Endothelial cell of umbilical vein (primary cell): ENCODE results near the gene FANCE. TPM values are rescaled to one million over a fixed set of nuclear protein-coding genes. Genes with fewer than 3 reads are reported as not detected.

Experiments
- BruUV-seq: library from RNA; stranded (reverse); fragments of 400-500 nt; replicated peaks from 2 replicates; lab custom pipeline; 2021; lab: Mats Ljungman, UMichigan
- CTCF ChIA-PET: fragments of 300-600, 350-600 bp; sonication (Branson Sonifier 250); formaldehyde crosslinking; loops from one replicate; lab custom pipeline; 2021; ENCODE audit warnings: antibody characterized with exemption, inconsistent platforms; lab: Charles Lee
- POLR2A ChIA-PET: fragments of 300-600, 350-600 bp; sonication (Branson Sonifier 250); formaldehyde crosslinking; loops from one replicate; lab custom pipeline; 2021; ENCODE audit warnings: antibody characterized with exemption, inconsistent platforms; lab: Charles Lee
- DNase-seq: peaks from one replicate; pipeline ENCODE4 v3.0.0-alpha.2; 2011; ENCODE audit warnings: low read depth, low spot score
- FAIRE-seq: peaks from 2 replicates; lab custom pipeline; 2011; peaks lifted over from hg19 to GRCh38; lab: Jason Lieb, UNC
- H2AFZ ChIP-seq: 2 replicates; pipeline ENCODE4 v1.6.0; 2012; ENCODE audit warnings: low read depth, low read length, control low read depth, inconsistent platforms
- H3K27ac ChIP-seq: 2 replicates; pipeline ENCODE4 v1.5.1; 2011; ENCODE audit warnings: low read depth, mild to moderate bottlenecking, control low read depth, low read length, moderate library complexity; ENCODE audit not compliant: insufficient read depth
- H3K27me3 ChIP-seq, 2 experiments: 2 replicates each; pipeline versions ENCODE4 v1.6.0 to v1.6.1; 2011; ENCODE audit warnings: low read length in 2 of 2, mixed read lengths in 1 of 2; ENCODE audit not compliant: control insufficient read depth in 2 of 2, insufficient read depth in 2 of 2
- H3K36me3 ChIP-seq, 2 experiments: 2 replicates in 1 of 2; 3 replicates in 1 of 2; pipeline ENCODE4 v1.5.1; 2011; ENCODE audit warnings: low read length in 2 of 2, mild to moderate bottlenecking in 1 of 2, moderate library complexity in 1 of 2; ENCODE audit not compliant: control insufficient read depth in 2 of 2, insufficient read depth in 2 of 2; ENCODE audit errors: extremely low read depth in 1 of 2
- H3K4me1 ChIP-seq: 3 replicates; pipeline ENCODE4 v1.5.1; 2011; ENCODE audit warnings: mild to moderate bottlenecking, low read length; ENCODE audit not compliant: control insufficient read depth, insufficient read depth; ENCODE audit errors: extremely low read depth
- H3K4me2 ChIP-seq: 2 replicates; pipeline ENCODE4 v1.6.1; 2011; ENCODE audit warnings: low read length, control low read depth, mixed read lengths; ENCODE audit not compliant: insufficient read depth
- H3K4me3 ChIP-seq, 3 experiments: fragments of 200-600 bp in 1 of 3; sonication (generic), shearing (Covaris generic) in 1 of 3; replicated peaks in 1 of 3; 2 replicates each; pipeline ENCODE4 v1.5.1; 2011 to 2016; ENCODE audit warnings: control low read depth in 3 of 3, low read length in 3 of 3, mild to moderate bottlenecking in 2 of 3, inconsistent platforms in 1 of 3, low read depth in 1 of 3, moderate library complexity in 1 of 3; ENCODE audit not compliant: insufficient read depth in 1 of 3
- H3K79me2 ChIP-seq: 2 replicates; pipeline ENCODE4 v1.6.0; 2012; ENCODE audit warnings: low read length, inconsistent platforms; ENCODE audit not compliant: control insufficient read depth, insufficient read depth
- H3K9ac ChIP-seq: replicated peaks from 2 replicates; pipeline ENCODE3; 2011; ENCODE audit warnings: low read length, control low read depth; ENCODE audit not compliant: insufficient read depth; ENCODE audit errors: extremely low read depth
- H3K9me1 ChIP-seq: replicated peaks from 3 replicates; pipeline ENCODE4 v1.6.0; 2011; ENCODE audit warnings: mild to moderate bottlenecking, low read length; ENCODE audit not compliant: control insufficient read depth, insufficient read depth; ENCODE audit errors: extremely low read depth
- H3K9me3 ChIP-seq: replicated peaks from 2 replicates; pipeline ENCODE4 v1.5.1; 2012; ENCODE audit warnings: low read length, inconsistent platforms; ENCODE audit not compliant: control insufficient read depth, insufficient read depth
- H4K20me1 ChIP-seq: replicated peaks from 2 replicates; pipeline ENCODE3; 2011; ENCODE audit warnings: mild to moderate bottlenecking, low read length; ENCODE audit not compliant: control insufficient read depth, insufficient read depth; ENCODE audit errors: extremely low read depth
- EZH2 ChIP-seq: IDR thresholded peaks from 2 replicates; pipeline ENCODE4 v1.6.1; 2012; ENCODE audit warnings: borderline replicate concordance, low read depth, mild to moderate bottlenecking, moderate library complexity, low read length, inconsistent platforms; ENCODE audit not compliant: severe bottlenecking
- FOS ChIP-seq: IDR thresholded peaks from 2 replicates; pipeline ENCODE4 v1.6.1; 2011; ENCODE audit warnings: mild to moderate bottlenecking, low read length, moderate library complexity, borderline replicate concordance; ENCODE audit not compliant: insufficient read depth
- GATA2 ChIP-seq: IDR thresholded peaks from 2 replicates; pipeline ENCODE4 v1.7.0; 2011; ENCODE audit warnings: low read depth, mild to moderate bottlenecking, moderate library complexity, mixed read lengths, low read length; ENCODE audit not compliant: insufficient read length, insufficient read depth
- MYC ChIP-seq: IDR thresholded peaks from one replicate; pipeline ENCODE4 v1.6.1; 2011; ENCODE audit warnings: mild to moderate bottlenecking, low read depth, low read length
- POLR2A ChIP-seq: IDR thresholded peaks from 2 replicates; pipeline ENCODE4 v1.6.1; 2012; ENCODE audit warnings: low read depth, mild to moderate bottlenecking, control low read depth, low read length
- POLR2AphosphoS5 ChIP-seq: IDR thresholded peaks from 2 replicates; pipeline ENCODE4 v1.6.1; 2012; ENCODE audit warnings: low read depth, mild to moderate bottlenecking, control low read depth, low read length, moderate library complexity; ENCODE audit not compliant: insufficient read depth
- dilution Hi-C: fragments of 300-500 bp; cut with MboI; formaldehyde crosslinking; loops from one replicate; pipeline ENCODE4 v1.15.0; 2019; ENCODE audit warnings: low sequenced_read_pairs; ENCODE audit not compliant: extremely low pct_ligation_motif_present
- intact Hi-C: fragments of 100-400 bp; cut with micrococcal nuclease; formaldehyde crosslinking; loops from one replicate; pipeline ENCODE4 v1.10.0; 2022
- polyA plus RNA-seq, 4 experiments: library from polyadenylated mRNA; depleted of rRNA in 3 of 4; stranded (reverse) in 3 of 4; unstranded in 1 of 4; fragments of >200 nt; gene quantifications; 2 replicates each; pipeline versions ENCODE4 v1.2.1 to v1.2.3, GENCODE V29; 2011 to 2012; ENCODE audit warnings: missing spikeins in 1 of 4
- total RNA-seq: library from RNA; stranded (reverse); gene quantifications from 2 replicates; pipeline ENCODE4 v1.2.3, GENCODE V29; 2021
- TF ChIP-seq, protein P1 (sequence below), 2 donors: IDR thresholded peaks; 1 replicate in 1 of 2; 2 replicates in 1 of 2; pipeline ENCODE4 v1.5.1; 2011; ENCODE audit warnings: low read length in 2 of 2, mild to moderate bottlenecking in 2 of 2, moderate library complexity in 2 of 2, control low read depth in 1 of 2, inconsistent platforms in 1 of 2, low read depth in 1 of 2; ENCODE audit not compliant: insufficient read depth in 1 of 2; ENCODE audit errors: extremely low read depth in 1 of 2
- TF ChIP-seq, protein P2 (sequence below): IDR thresholded peaks from 2 replicates; pipeline ENCODE4 v1.6.1; 2011; ENCODE audit not compliant: insufficient read depth, insufficient read length

FANCE gene
- total and polyA plus RNA-seq, 2 donors (not counting 3 experiments of a cell fraction or from before 2014, with no cell fraction given) = 9.1 to 12.7 TPM

DNA sequence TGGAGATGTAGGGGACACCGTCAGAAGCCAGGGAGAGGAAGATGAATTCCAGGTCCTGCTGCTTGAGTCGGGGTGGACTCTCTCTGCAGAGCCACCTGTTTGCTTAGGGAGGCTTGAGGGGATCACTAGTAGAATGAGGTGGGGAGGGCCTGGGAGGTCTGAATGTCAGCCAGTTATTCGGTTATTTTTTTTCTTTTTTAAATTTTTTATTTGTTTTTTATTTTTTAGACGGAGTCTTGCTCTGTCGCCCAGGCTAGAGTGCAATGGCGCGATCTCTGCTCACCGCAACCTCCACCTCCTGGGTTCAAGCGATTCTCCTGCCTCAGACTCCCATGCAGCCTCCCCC, 36.4 kb downstream of the FANCE start:
- H3K9me1 ChIP-seq = no peaks in the 10 kb centered on the region
- H3K79me2 ChIP-seq = no peaks in the 10 kb centered on the region
- TF ChIP-seq, protein P1, sequence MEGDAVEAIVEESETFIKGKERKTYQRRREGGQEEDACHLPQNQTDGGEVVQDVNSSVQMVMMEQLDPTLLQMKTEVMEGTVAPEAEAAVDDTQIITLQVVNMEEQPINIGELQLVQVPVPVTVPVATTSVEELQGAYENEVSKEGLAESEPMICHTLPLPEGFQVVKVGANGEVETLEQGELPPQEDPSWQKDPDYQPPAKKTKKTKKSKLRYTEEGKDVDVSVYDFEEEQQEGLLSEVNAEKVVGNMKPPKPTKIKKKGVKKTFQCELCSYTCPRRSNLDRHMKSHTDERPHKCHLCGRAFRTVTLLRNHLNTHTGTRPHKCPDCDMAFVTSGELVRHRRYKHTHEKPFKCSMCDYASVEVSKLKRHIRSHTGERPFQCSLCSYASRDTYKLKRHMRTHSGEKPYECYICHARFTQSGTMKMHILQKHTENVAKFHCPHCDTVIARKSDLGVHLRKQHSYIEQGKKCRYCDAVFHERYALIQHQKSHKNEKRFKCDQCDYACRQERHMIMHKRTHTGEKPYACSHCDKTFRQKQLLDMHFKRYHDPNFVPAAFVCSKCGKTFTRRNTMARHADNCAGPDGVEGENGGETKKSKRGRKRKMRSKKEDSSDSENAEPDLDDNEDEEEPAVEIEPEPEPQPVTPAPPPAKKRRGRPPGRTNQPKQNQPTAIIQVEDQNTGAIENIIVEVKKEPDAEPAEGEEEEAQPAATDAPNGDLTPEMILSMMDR (IDR thresholded peaks at IDR 0.05; ENCODE audit: extremely low read depth in 1 of 2, insufficient read depth in 1 of 2, low read depth in 1 of 2, low read length in 2 of 2) = no peak
- no peak for TF ChIP-seq MYC
- no peak for TF ChIP-seq POLR2AphosphoS5
- no peak for TF ChIP-seq EZH2
- TF ChIP-seq, protein P2, sequence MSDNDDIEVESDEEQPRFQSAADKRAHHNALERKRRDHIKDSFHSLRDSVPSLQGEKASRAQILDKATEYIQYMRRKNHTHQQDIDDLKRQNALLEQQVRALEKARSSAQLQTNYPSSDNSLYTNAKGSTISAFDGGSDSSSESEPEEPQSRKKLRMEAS = no peak
- TF ChIP-seq GATA2 = no peak
- no peak for TF ChIP-seq FOS
- no peak for TF ChIP-seq POLR2A
- FAIRE-seq (no peak), DNase-seq (no peak)
- H3K4me2 ChIP-seq = no peak overlapping the region
- H3K9me3 ChIP-seq = no peaks in the 10 kb centered on the region
- no peak overlapping the region for H2AFZ ChIP-seq
- CTCF ChIA-PET = interaction anchor here (0.6 to 1.2 kb wide), 2 partner anchors 11 to 241 kb away, joined by 3 read pairs; no protein-coding TSS in a partner anchor
- H3K36me3 ChIP-seq = no peaks in the 10 kb centered on the region
- H3K4me3 ChIP-seq = no peak overlapping the region
- POLR2A ChIA-PET = interaction anchor here (0.6 kb wide), 1 partner anchor 170 kb away, joined by 4 read pairs; no protein-coding TSS in a partner anchor
- no TSS peak for BruUV-seq
- no peaks in the 10 kb centered on the region for H4K20me1 ChIP-seq
- peaks cover 5 to 6% of the 10 kb centered on the region in 2 experiments for H3K27me3 ChIP-seq
- H3K9ac ChIP-seq = no peak overlapping the region
- H3K4me1 ChIP-seq = no peaks in the 10 kb centered on the region
- intact Hi-C loops (no loop called here), dilution Hi-C loops (no loop called here)
- no peak overlapping the region for H3K27ac ChIP-seq
